CD4-positive, alpha-beta T cell treated with Interleukin-12 subunit alpha and Interleukin-12 subunit beta, for 1 hour (primary cell): ENCODE results near the gene RAB11FIP5.

ENCODE experiments used
- DNase-seq: peaks from one replicate; pipeline ENCODE4 v3.0.0-alpha.2; 2020

The RAB11FIP5 gene

GRCh38 chr2:73082523-73083410, 30.0 kb downstream of the RAB11FIP5 start:
- DNase-seq, result no peak

- DNase-seq, result no peak
Observed at GRCh38 chr2:73081181-73081671, 31.5 kb downstream of the RAB11FIP5 start.

GRCh38 chr2:73080321-73081131, 32.2 kb downstream of the RAB11FIP5 start:
- no peak for DNase-seq

GRCh38 chr2:73079636-73080035, 33.1 kb downstream of the RAB11FIP5 start:
- no peak for DNase-seq

- DNase-seq, result no peak
Observed at GRCh38 chr2:73078457-73079411, 34.0 kb downstream of the RAB11FIP5 start.

- no peak for DNase-seq
Observed at GRCh38 chr2:73077424-73077795, 35.3 kb downstream of the RAB11FIP5 start.

- DNase-seq, result no peak
Observed at GRCh38 chr2:73076701-73077423, 35.9 kb downstream of the RAB11FIP5 start.

- DNase-seq, result no peak
Observed at GRCh38 chr2:73075477-73076373, 37.0 kb downstream of the RAB11FIP5 start.

GRCh38 chr2:73074110-73075069, 38.4 kb downstream of the RAB11FIP5 start:
- DNase-seq, result no peak

GRCh38 chr2:73072416-73072815, 40.3 kb downstream of the RAB11FIP5 start:
- DNase-seq, result no peak

GRCh38 chr2:73072129-73072395, 40.7 kb downstream of the RAB11FIP5 start:
- DNase-seq, result peak; percentile 7

- peak; percentile 95 for DNase-seq
Observed at GRCh38 chr2:73071360-73072128, 41.2 kb downstream of the RAB11FIP5 start, which contains the start of gene SFXN5. SFXN5 (minus strand) TSS chr2:73071712; CDS start chr2:73071705, 7 bp downstream.

GRCh38 chr2:73070643-73071359, 41.9 kb downstream of the RAB11FIP5 start:
- peak; percentile 24 for DNase-seq

GRCh38 chr2:73069855-73070642, 42.7 kb downstream of the RAB11FIP5 start:
- DNase-seq, result peak; percentile 18

- DNase-seq, result no peak
Observed at GRCh38 chr2:73069041-73069854, 43.5 kb downstream of the RAB11FIP5 start.

- DNase-seq, result no peak
Observed at GRCh38 chr2:73068147-73068546, 44.6 kb downstream of the RAB11FIP5 start.
